WTC11 (cell line): Measurements from ENCODE around the gene GTSE1. TPM values are rescaled to one million over a fixed set of nuclear protein-coding genes. Genes with fewer than 3 reads are reported as not detected.
A peak's percentile ranks its signal among the peaks of the same experiment; 100 is the strongest.

Source experiments
- ATF3 ChIP-seq: sonication (generic); formaldehyde crosslinking; conservative IDR thresholded peaks from 2 replicates; pipeline ENCODE4 v1.8.1; 2022; ENCODE audit warnings: mild to moderate bottlenecking, missing genetic modification reagents
- CBFB ChIP-seq: sonication (generic); formaldehyde crosslinking; IDR thresholded peaks from 2 replicates; pipeline ENCODE4 v1.8.1; 2022; ENCODE audit warnings: mild to moderate bottlenecking, low read depth, missing genetic modification reagents
- CREB1 ChIP-seq: sonication (generic); formaldehyde crosslinking; IDR thresholded peaks from 2 replicates; pipeline ENCODE4 v1.8.0; 2023; ENCODE audit warnings: mild to moderate bottlenecking, missing genetic modification reagents
- CREM ChIP-seq: sonication (generic); formaldehyde crosslinking; IDR thresholded peaks from 2 replicates; pipeline ENCODE4 v1.8.1; 2022; ENCODE audit warnings: mild to moderate bottlenecking, missing genetic modification reagents, moderate library complexity
- E2F4 ChIP-seq: sonication (generic); formaldehyde crosslinking; IDR thresholded peaks from 2 replicates; pipeline ENCODE4 v1.8.1; 2022; ENCODE audit warnings: low read depth, mild to moderate bottlenecking, moderate library complexity, missing genetic modification reagents, borderline replicate concordance
- ESRRA ChIP-seq: sonication (generic); formaldehyde crosslinking; IDR thresholded peaks from 2 replicates; pipeline ENCODE4 v1.8.1; 2022; ENCODE audit warnings: mild to moderate bottlenecking, missing genetic modification reagents, borderline replicate concordance
- ETV6 ChIP-seq: sonication (generic); formaldehyde crosslinking; IDR thresholded peaks from 2 replicates; pipeline ENCODE4 v1.8.1; 2022; ENCODE audit warnings: mild to moderate bottlenecking, missing genetic modification reagents
- FOXK1 ChIP-seq: sonication (generic); formaldehyde crosslinking; IDR thresholded peaks from 2 replicates; pipeline ENCODE4 v1.8.0; 2022; ENCODE audit warnings: mild to moderate bottlenecking, moderate library complexity, missing genetic modification reagents
- GRHL2 ChIP-seq: fragments of 250-450 bp; sonication (Bioruptor Pico); IDR thresholded peaks from 2 replicates; pipeline ENCODE4 v1.8.0; 2022; ENCODE audit warnings: mild to moderate bottlenecking, moderate library complexity; ENCODE audit not compliant: insufficient replicate concordance, severe bottlenecking
- HMGXB4 ChIP-seq: sonication (generic); formaldehyde crosslinking; IDR thresholded peaks from 2 replicates; pipeline ENCODE4 v1.8.1; 2023; ENCODE audit warnings: mild to moderate bottlenecking, moderate library complexity, missing genetic modification reagents
- IRF2 ChIP-seq: sonication (generic); formaldehyde crosslinking; IDR thresholded peaks from 2 replicates; pipeline ENCODE4 v1.8.0; 2022; ENCODE audit warnings: low read depth, missing genetic modification reagents, borderline replicate concordance
- JAZF1 ChIP-seq: fragments of 250-450 bp; sonication (Bioruptor Pico); IDR thresholded peaks from 2 replicates; pipeline ENCODE4 v1.9.0; 2021; ENCODE audit warnings: moderate library complexity, mild to moderate bottlenecking, inconsistent platforms
- MLX ChIP-seq: sonication (generic); formaldehyde crosslinking; IDR thresholded peaks from 2 replicates; pipeline ENCODE4 v1.8.1; 2023; ENCODE audit warnings: mild to moderate bottlenecking, missing genetic modification reagents, moderate library complexity
- MXD4 ChIP-seq: fragments of 250-450 bp; sonication (Bioruptor Pico); IDR thresholded peaks from 2 replicates; pipeline ENCODE4 v1.8.0; 2021; ENCODE audit warnings: mild to moderate bottlenecking, moderate library complexity, borderline replicate concordance
- NFATC4 ChIP-seq: fragments of 250-450 bp; sonication (Bioruptor Pico); IDR thresholded peaks from 2 replicates; pipeline ENCODE4 v1.9.0; 2021; ENCODE audit warnings: mild to moderate bottlenecking
- OVOL2 ChIP-seq: fragments of 250-450 bp; sonication (Bioruptor Pico); IDR thresholded peaks from 2 replicates; pipeline ENCODE4 v1.9.0; 2021; ENCODE audit warnings: mild to moderate bottlenecking, borderline replicate concordance
- PRDM15 ChIP-seq: sonication (generic); formaldehyde crosslinking; IDR thresholded peaks from 2 replicates; pipeline ENCODE4 v1.8.0; 2022; ENCODE audit warnings: missing genetic modification reagents
- PRRX2 ChIP-seq: fragments of 250-450 bp; sonication (Bioruptor Pico); IDR thresholded peaks from 2 replicates; pipeline ENCODE4 v1.8.0; 2021; ENCODE audit warnings: mild to moderate bottlenecking
- RELA ChIP-seq: sonication (generic); formaldehyde crosslinking; IDR thresholded peaks from 2 replicates; pipeline ENCODE4 v1.8.1; 2022; ENCODE audit warnings: missing genetic modification reagents, mild to moderate bottlenecking, borderline replicate concordance
- SMAD4 ChIP-seq: sonication (generic); formaldehyde crosslinking; IDR thresholded peaks from 2 replicates; pipeline ENCODE4 v1.8.0; 2022; ENCODE audit warnings: mild to moderate bottlenecking, missing genetic modification reagents
- STAT6 ChIP-seq: sonication (generic); formaldehyde crosslinking; conservative IDR thresholded peaks from 2 replicates; pipeline ENCODE4 v1.8.1; 2023; ENCODE audit warnings: mild to moderate bottlenecking, low read depth, missing genetic modification reagents, moderate library complexity
- TCF7 ChIP-seq: sonication (generic); formaldehyde crosslinking; IDR thresholded peaks from 2 replicates; pipeline ENCODE4 v1.8.0; 2022; ENCODE audit warnings: mild to moderate bottlenecking, low read depth, missing genetic modification reagents, moderate library complexity
- TEAD1 ChIP-seq: sonication (generic); formaldehyde crosslinking; IDR thresholded peaks from 2 replicates; pipeline ENCODE4 v1.8.0; 2022; ENCODE audit warnings: mild to moderate bottlenecking, missing genetic modification reagents
- ZBTB43 ChIP-seq: sonication (generic); formaldehyde crosslinking; IDR thresholded peaks from 2 replicates; pipeline ENCODE4 v1.8.1; 2023; ENCODE audit warnings: mild to moderate bottlenecking, missing genetic modification reagents
- ZNF219 ChIP-seq: sonication (generic); formaldehyde crosslinking; IDR thresholded peaks from 2 replicates; pipeline ENCODE4 v1.8.0; 2023; ENCODE audit warnings: missing genetic modification reagents, mild to moderate bottlenecking, borderline replicate concordance
- ZNF263 ChIP-seq: sonication (generic); formaldehyde crosslinking; IDR thresholded peaks from 2 replicates; pipeline ENCODE4 v1.8.1; 2022; ENCODE audit warnings: low read depth, mild to moderate bottlenecking, moderate library complexity, missing genetic modification reagents
- ZNF423 ChIP-seq: fragments of 250-450 bp; sonication (Bioruptor Pico); IDR thresholded peaks from 2 replicates; pipeline ENCODE4 v2.1.2; 2022; ENCODE audit warnings: mild to moderate bottlenecking, moderate library complexity
- total RNA-seq: library from RNA; stranded (reverse); gene quantifications from 3 replicates; pipeline ENCODE4 v1.2.3, GENCODE V29; 2021

GTSE1 gene
- total RNA-seq, 1 experiment from 2014 or later = 56.1 TPM

- 0 out of 2 replicates have a peak, but pooled peaks have one; percentile 53 for TF ChIP-seq MLX (CRISPR knock-in tag)
- no peak for TF ChIP-seq ATF3
- TF ChIP-seq SMAD4 (CRISPR knock-in tag) = no peak
- peak; percentile 83; the same call in 1 of the 2 replicates for TF ChIP-seq HMGXB4 (CRISPR knock-in tag)
- TF ChIP-seq CBFB (CRISPR knock-in tag) = no peak
- peak; percentile 69; the same call in 1 of the 2 replicates for TF ChIP-seq TEAD1
- no peak for TF ChIP-seq GRHL2 (CRISPR knock-in tag)
- TF ChIP-seq CREB1 = peak; percentile 73; the same call in 1 of the 2 replicates
- no peak for TF ChIP-seq PRDM15 (CRISPR knock-in tag)
- no peak for TF ChIP-seq ZNF219 (CRISPR knock-in tag)
- no peak for TF ChIP-seq ZNF263 (CRISPR knock-in tag)
- no peak for TF ChIP-seq IRF2 (CRISPR knock-in tag)
- peak; percentile 93 for TF ChIP-seq ETV6 (CRISPR knock-in tag)
- no peak for TF ChIP-seq E2F4 (CRISPR knock-in tag)
- peak; percentile 72 for TF ChIP-seq CREM
- TF ChIP-seq NFATC4 (CRISPR knock-in tag) = no peak
- TF ChIP-seq RELA (CRISPR knock-in tag) = no peak; the same call in 1 of the 2 replicates
- TF ChIP-seq PRRX2 (CRISPR knock-in tag) = no peak
- TF ChIP-seq ZNF423 (CRISPR knock-in tag) = no peak
- TF ChIP-seq ZBTB43 (CRISPR knock-in tag) = peak; percentile 61; the same call in 1 of the 2 replicates
- TF ChIP-seq JAZF1 (CRISPR knock-in tag) = no peak
- TF ChIP-seq OVOL2 = no peak
- no peak for TF ChIP-seq TCF7 (CRISPR knock-in tag)
- TF ChIP-seq MXD4 (CRISPR knock-in tag) = no peak
- TF ChIP-seq FOXK1 (CRISPR knock-in tag) = peak; percentile 81; the same call in 1 of the 2 replicates
- TF ChIP-seq ESRRA (CRISPR knock-in tag) = peak; percentile 73; the same call in 1 of the 2 replicates
- no peak for TF ChIP-seq STAT6 (CRISPR knock-in tag)
Measured at GRCh38 chr22:46335201-46336118, 38.8 kb downstream of the GTSE1 start, which contains the start of gene TRMU (continued).
